Measurements from ENCODE around the gene PRR14L.
"Not testable (repeated sequence)": the region's sequence is repeated elsewhere in the genome, so short reads cannot be mapped to it uniquely, and the experiment has no call there.

PRR14L gene

GRCh38 chr22:31749636-31750364 is at the start of gene PRR14L:
TSS of gene PRR14L (minus strand) at chr22:31750132. CDS start at chr22:31738860, 11,272 bp downstream.
- DNase-seq (ENCODE audit: low spot score): peak; percentile 97

GRCh38 chr22:31799358-31799757 is 49.4 kb upstream of the PRR14L start:
- not testable (repeated sequence) for DNase-seq (ENCODE audit: low spot score)

- no peak for DNase-seq (ENCODE audit: low spot score)
Measured at GRCh38 chr22:31790240-31790639, 40.3 kb upstream of the PRR14L start.

GRCh38 chr22:31789803-31790202 is 39.9 kb upstream of the PRR14L start:
- no peak for DNase-seq (ENCODE audit: low spot score)

GRCh38 chr22:31776231-31776630 is 26.3 kb upstream of the PRR14L start:
- DNase-seq (ENCODE audit: low spot score): no peak

- no peak for DNase-seq (ENCODE audit: low spot score)
Measured at GRCh38 chr22:31773416-31773815, 23.5 kb upstream of the PRR14L start.

GRCh38 chr22:31768422-31769059 is 18.6 kb upstream of the PRR14L start:
- no peak for DNase-seq (ENCODE audit: low spot score)

- DNase-seq (ENCODE audit: low spot score): no peak
Measured at GRCh38 chr22:31764785-31765184, 14.9 kb upstream of the PRR14L start.

- DNase-seq (ENCODE audit: low spot score): not testable (repeated sequence)
Measured at GRCh38 chr22:31758860-31759259, 8.9 kb upstream of the PRR14L start.

GRCh38 chr22:31757265-31757664 is 7.3 kb upstream of the PRR14L start:
- no peak for DNase-seq (ENCODE audit: low spot score)

- DNase-seq (ENCODE audit: low spot score): no peak
Measured at GRCh38 chr22:31754813-31755212, 4.9 kb upstream of the PRR14L start.

- DNase-seq (ENCODE audit: low spot score): peak; percentile 95
Measured at GRCh38 chr22:31753634-31754501, 3.9 kb upstream of the PRR14L start, which contains the start of gene DEPDC5. TSS of gene DEPDC5 (plus strand) at chr22:31754019. CDS start at chr22:31754922, 903 bp downstream.

- peak; percentile 12 for DNase-seq (ENCODE audit: low spot score)
Measured at GRCh38 chr22:31753005-31753633, 3.2 kb upstream of the PRR14L start.

GRCh38 chr22:31752096-31752847 is 2.3 kb upstream of the PRR14L start:
- no peak for DNase-seq (ENCODE audit: low spot score)

- no peak for DNase-seq (ENCODE audit: low spot score)
Measured at GRCh38 chr22:31750365-31751284, 693 bp upstream of the PRR14L start.

GRCh38 chr22:31748490-31748889 is 1.4 kb downstream of the PRR14L start:
- no peak for DNase-seq (ENCODE audit: low spot score)

- no peak for DNase-seq (ENCODE audit: low spot score)
Measured at GRCh38 chr22:31747441-31747840, 2.5 kb downstream of the PRR14L start.

GRCh38 chr22:31743871-31744270 is 6.1 kb downstream of the PRR14L start:
- no peak for DNase-seq (ENCODE audit: low spot score)

GRCh38 chr22:31742682-31743081 is 7.2 kb downstream of the PRR14L start:
- no peak for DNase-seq (ENCODE audit: low spot score)

- DNase-seq (ENCODE audit: low spot score): no peak
Measured at GRCh38 chr22:31742115-31742514, 7.8 kb downstream of the PRR14L start.
